GM12801 (cell line): Measurements from ENCODE around the gene NCEH1.

Experiments
- CTCF ChIP-seq: IDR thresholded peaks from one replicate; pipeline ENCODE4 v1.5.1; 2011; ENCODE audit warnings: control low read depth; ENCODE audit not compliant: insufficient read length; ENCODE audit errors: extremely low read depth

NCEH1 gene

GRCh38 chr3:172622156-172622555 is 88.7 kb downstream of the NCEH1 start:
- TF ChIP-seq CTCF = no peak

GRCh38 chr3:172617976-172618375 is 92.9 kb downstream of the NCEH1 start:
- TF ChIP-seq CTCF = no peak

- no peak for TF ChIP-seq CTCF
These were observed 93.7 kb downstream of the NCEH1 start for GRCh38 chr3:172617013-172617706.

GRCh38 chr3:172616031-172616461 is 94.8 kb downstream of the NCEH1 start:
- no peak for TF ChIP-seq CTCF

- no peak for TF ChIP-seq CTCF
These were observed 95.6 kb downstream of the NCEH1 start for GRCh38 chr3:172615296-172615695.

GRCh38 chr3:172614340-172615274 is 96.3 kb downstream of the NCEH1 start:
- TF ChIP-seq CTCF = no peak

- no peak for TF ChIP-seq CTCF
These were observed 97.0 kb downstream of the NCEH1 start for GRCh38 chr3:172613845-172614244.
